ENCODE results near the gene CYB5RL. TPM values are rescaled to one million over a fixed set of nuclear protein-coding genes. Genes with fewer than 3 reads are reported as not detected.

The CYB5RL gene
- total and polyA plus RNA-seq, 2 of the 13 experiments (the other 11 are each of a cell fraction or from before 2014, with no cell fraction given) = 3.7 to 5.0 TPM

- Histone ChIP-seq H3K4me2 (ENCODE audit: low read depth, low read length) (no peak overlapping the region), H4K20me1 (ENCODE audit: insufficient read depth, low read length) (no peaks in the 10 kb centered on the region), H3K9me3 (ENCODE audit: low read length) (no peaks in the 10 kb centered on the region), H3K27ac (ENCODE audit: extremely low read length, insufficient read depth, low read length) (no peak overlapping the region), H3K79me2 (ENCODE audit: insufficient read depth, low read length) (no peaks in the 10 kb centered on the region), H3K4me1 (ENCODE audit: insufficient read depth, low read length) (peaks cover 12% of the 10 kb centered on the region), H3K36me3 (replicated peaks in 1 of 2; ENCODE audit: control insufficient read depth in 1 of 2, insufficient read depth in 2 of 2, low read length in 2 of 2) (peaks cover 12 to 22% of the 10 kb centered on the region in 2 experiments; a peak in 4 of 5 replicates), H3K9ac (ENCODE audit: insufficient read depth, low read depth, low read length) (no peak overlapping the region), H3K4me3 (replicated peaks in 1 of 3; ENCODE audit: insufficient read depth in 1 of 3, low read depth in 2 of 3, low read length in 3 of 3) (no peak overlapping the region), H3K27me3 (ENCODE audit: control insufficient read depth in 1 of 2, insufficient read depth in 2 of 2, low read length in 2 of 2) (no peaks in the 10 kb centered on the region), H2AFZ (ENCODE audit: low read length) (no peak overlapping the region)
- FAIRE-seq = no peak
- ChIA-PET POLR2A (no interaction called here), CTCF (ENCODE audit: low intra/inter-chr PET ratio, low total read pairs) (no interaction called here)
- no peak for DNase-seq (ENCODE audit: low spot score)
- WGBS (ENCODE audit: low lambda C conversion rate) = 94% methylated on average over 8 of the region's 12 CpGs
- no TSS peak for BruUV-seq (replicated peaks)
- TF ChIP-seq CBX1 (IDR thresholded peaks at IDR 0.05; ENCODE audit: low read depth) = no peak
- TF ChIP-seq IRF9 (CRISPR knock-in tag; IDR thresholded peaks at IDR 0.05; ENCODE audit: borderline replicate concordance) = no peak
- no peak for TF ChIP-seq ZBTB49 (CRISPR knock-in tag; IDR thresholded peaks at IDR 0.05; ENCODE audit: borderline replicate concordance)
- TF ChIP-seq XBP1 (CRISPR knock-in tag; IDR thresholded peaks at IDR 0.05) = no peak
- TF ChIP-seq ZNF530 (CRISPR knock-in tag; IDR thresholded peaks at IDR 0.05; ENCODE audit: low read depth) = no peak
- TF ChIP-seq, protein P1, sequence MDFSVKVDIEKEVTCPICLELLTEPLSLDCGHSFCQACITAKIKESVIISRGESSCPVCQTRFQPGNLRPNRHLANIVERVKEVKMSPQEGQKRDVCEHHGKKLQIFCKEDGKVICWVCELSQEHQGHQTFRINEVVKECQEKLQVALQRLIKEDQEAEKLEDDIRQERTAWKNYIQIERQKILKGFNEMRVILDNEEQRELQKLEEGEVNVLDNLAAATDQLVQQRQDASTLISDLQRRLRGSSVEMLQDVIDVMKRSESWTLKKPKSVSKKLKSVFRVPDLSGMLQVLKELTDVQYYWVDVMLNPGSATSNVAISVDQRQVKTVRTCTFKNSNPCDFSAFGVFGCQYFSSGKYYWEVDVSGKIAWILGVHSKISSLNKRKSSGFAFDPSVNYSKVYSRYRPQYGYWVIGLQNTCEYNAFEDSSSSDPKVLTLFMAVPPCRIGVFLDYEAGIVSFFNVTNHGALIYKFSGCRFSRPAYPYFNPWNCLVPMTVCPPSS (IDR thresholded peaks at IDR 0.05) = no peak
- no peak for TF ChIP-seq PAF1 (CRISPR knock-in tag; IDR thresholded peaks at IDR 0.05)
- TF ChIP-seq, protein P2, sequence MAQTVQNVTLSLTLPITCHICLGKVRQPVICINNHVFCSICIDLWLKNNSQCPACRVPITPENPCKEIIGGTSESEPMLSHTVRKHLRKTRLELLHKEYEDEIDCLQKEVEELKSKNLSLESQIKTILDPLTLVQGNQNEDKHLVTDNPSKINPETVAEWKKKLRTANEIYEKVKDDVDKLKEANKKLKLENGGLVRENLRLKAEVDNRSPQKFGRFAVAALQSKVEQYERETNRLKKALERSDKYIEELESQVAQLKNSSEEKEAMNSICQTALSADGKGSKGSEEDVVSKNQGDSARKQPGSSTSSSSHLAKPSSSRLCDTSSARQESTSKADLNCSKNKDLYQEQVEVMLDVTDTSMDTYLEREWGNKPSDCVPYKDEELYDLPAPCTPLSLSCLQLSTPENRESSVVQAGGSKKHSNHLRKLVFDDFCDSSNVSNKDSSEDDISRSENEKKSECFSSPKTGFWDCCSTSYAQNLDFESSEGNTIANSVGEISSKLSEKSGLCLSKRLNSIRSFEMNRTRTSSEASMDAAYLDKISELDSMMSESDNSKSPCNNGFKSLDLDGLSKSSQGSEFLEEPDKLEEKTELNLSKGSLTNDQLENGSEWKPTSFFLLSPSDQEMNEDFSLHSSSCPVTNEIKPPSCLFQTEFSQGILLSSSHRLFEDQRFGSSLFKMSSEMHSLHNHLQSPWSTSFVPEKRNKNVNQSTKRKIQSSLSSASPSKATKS (CRISPR knock-in tag; IDR thresholded peaks at IDR 0.05) = no peak
- in situ Hi-C loops (cut with HindIII; ENCODE audit: extremely low pct_ligation_motif_present, low pct_unique_long_range_greater_than_20kb) = no loop called here
- intact Hi-C loops (cut with micrococcal nuclease; ENCODE audit: unreplicated experiment) = no loop called here
- no peak for ATAC-seq
These were observed 38.7 kb upstream of the CYB5RL start for GRCh38 chr1:54238353-54239034.
